LNCAP (cell line): Measurements from ENCODE around the gene SESN2.

Experiments used
- CTCF ChIP-seq: fragments of 450-650 bp; IDR thresholded peaks from 2 replicates; pipeline ENCODE4 v1.5.1; 2017; ENCODE audit warnings: mild to moderate bottlenecking

Gene SESN2

GRCh38 chr1:28328228-28328648, 68.9 kb downstream of the SESN2 start:
- no peak for TF ChIP-seq CTCF

GRCh38 chr1:28329395-28330153, 70.3 kb downstream of the SESN2 start:
- no peak for TF ChIP-seq CTCF
